ENCODE data around the gene PXMP2. TPM values are rescaled to one million over a fixed set of nuclear protein-coding genes. Genes with fewer than 3 reads are reported as not detected.

Gene PXMP2
- total RNA-seq, 4 donors from 2014 or later = 25.7 to 57.6 (median 38.4) TPM

- H3K9me3 ChIP-seq = no peaks in the 10 kb centered on the region
- H3K27me3 ChIP-seq = no peaks in the 10 kb centered on the region
- no peaks in the 10 kb centered on the region for H3K4me1 ChIP-seq
- intact Hi-C loops (cut with DNase I) = no loop called here
- H3K36me3 ChIP-seq = peaks cover 67 to 79% of the 10 kb centered on the region in 2 donors
- TF ChIP-seq POLR2A (IDR thresholded peaks at IDR 0.05) = no peak
- TF ChIP-seq CTCF (IDR thresholded peaks at IDR 0.05) = no peak
- 89 to 94% methylated on average over 24 of the region's 24 CpGs for WGBS, 2 donors
- no peak for DNase-seq
- no peak overlapping the region for H3K27ac ChIP-seq
- no peak overlapping the region for H3K4me3 ChIP-seq (replicated peaks in 1 of 3)
Observed at GRCh38 chr12:132729541-132730320, 42.3 kb downstream of the PXMP2 start.

GRCh38 chr12:132730353-132730752, 43.0 kb downstream of the PXMP2 start:
- peaks cover 67 to 79% of the 10 kb centered on the region in 2 donors for H3K36me3 ChIP-seq
- no peaks in the 10 kb centered on the region for H3K27me3 ChIP-seq
- no peaks in the 10 kb centered on the region for H3K9me3 ChIP-seq
- intact Hi-C loops (cut with DNase I) = no loop called here
- DNase-seq = no peak
- TF ChIP-seq POLR2A (IDR thresholded peaks at IDR 0.05) = no peak
- TF ChIP-seq CTCF (IDR thresholded peaks at IDR 0.05) = no peak
- 96 to 97% methylated on average over 9 to 10 of the region's 11 CpGs for WGBS, 2 donors
- no peak overlapping the region for H3K4me3 ChIP-seq (replicated peaks in 1 of 3)
- H3K4me1 ChIP-seq = no peaks in the 10 kb centered on the region
- H3K27ac ChIP-seq = no peak overlapping the region

GRCh38 chr12:132731574-132731973, 44.2 kb downstream of the PXMP2 start:
- TF ChIP-seq POLR2A (IDR thresholded peaks at IDR 0.05) = no peak
- TF ChIP-seq CTCF (IDR thresholded peaks at IDR 0.05) = no peak
- 93 to 96% methylated on average over 17 of the region's 17 CpGs for WGBS, 2 donors
- H3K27ac ChIP-seq = no peak overlapping the region
- no peaks in the 10 kb centered on the region for H3K4me1 ChIP-seq
- intact Hi-C loops (cut with DNase I) = no loop called here
- H3K27me3 ChIP-seq = no peaks in the 10 kb centered on the region
- no peak for DNase-seq
- H3K9me3 ChIP-seq = no peaks in the 10 kb centered on the region
- H3K36me3 ChIP-seq = peaks cover 70 to 79% of the 10 kb centered on the region in 2 donors
- H3K4me3 ChIP-seq (replicated peaks in 1 of 3) = no peak overlapping the region

GRCh38 chr12:132734206-132734605, 46.8 kb downstream of the PXMP2 start:
- Histone ChIP-seq H3K36me3 (peaks cover 65 to 78% of the 10 kb centered on the region in 2 donors), H3K4me3 (replicated peaks in 1 of 3) (no peak overlapping the region), H3K4me1 (no peaks in the 10 kb centered on the region), H3K27ac (no peak overlapping the region), H3K9me3 (no peaks in the 10 kb centered on the region), H3K27me3 (no peaks in the 10 kb centered on the region)
- intact Hi-C loops (cut with DNase I) = no loop called here
- 74 to 88% methylated on average over 10 of the region's 10 CpGs for WGBS, 2 donors
- DNase-seq = no peak
- no peak for TF ChIP-seq CTCF (IDR thresholded peaks at IDR 0.05)
- TF ChIP-seq POLR2A (IDR thresholded peaks at IDR 0.05) = no peak

- H3K4me1 ChIP-seq = no peaks in the 10 kb centered on the region
- H3K36me3 ChIP-seq = peaks cover 77 to 89% of the 10 kb centered on the region in 2 donors
- H3K9me3 ChIP-seq = no peaks in the 10 kb centered on the region
- no peak for TF ChIP-seq POLR2A (IDR thresholded peaks at IDR 0.05)
- no peak for TF ChIP-seq CTCF (IDR thresholded peaks at IDR 0.05)
- no peak overlapping the region for H3K4me3 ChIP-seq (replicated peaks in 1 of 3)
- no peak for DNase-seq
- no peaks in the 10 kb centered on the region for H3K27me3 ChIP-seq
- 90 to 91% methylated on average over 18 to 20 of the region's 20 CpGs for WGBS, 2 donors
- intact Hi-C loops (cut with DNase I) = no loop called here
- no peak overlapping the region for H3K27ac ChIP-seq
Observed at GRCh38 chr12:132735496-132735895, 48.1 kb downstream of the PXMP2 start.

Data from thyroid gland (tissue), 4 donors.